GM12892 (cell line): ENCODE measurements around the gene OIT3.

Experiments
- POLR2A ChIP-seq: IDR thresholded peaks from 2 replicates; pipeline ENCODE4 v1.6.1; 2011; ENCODE audit warnings: low read depth, low read length, control low read depth
- POLR2AphosphoS5 ChIP-seq: IDR thresholded peaks from 2 replicates; pipeline ENCODE4 v1.6.1; 2011; ENCODE audit warnings: low read depth, low read length, control low read depth

GRCh38 chr10:72927485-72927884 is 33.9 kb downstream of the OIT3 start:
- TF ChIP-seq POLR2A (no peak), POLR2AphosphoS5 (no peak)
